Activated naive CD4-positive, alpha-beta T cell treated with anti-CD3 and anti-CD28 coated beads, Interleukin-2, amount 10 ng/mL, durations not matched to agents 5 hours and 36 hours (primary cell): ENCODE measurements around the gene ACACA. TPM values are rescaled to one million over a fixed set of nuclear protein-coding genes. Genes with fewer than 3 reads are reported as not detected.

Experiments used
- total RNA-seq, 2 experiments: library from RNA; stranded (reverse); gene quantifications; one replicate each; pipeline ENCODE4 v1.2.3, GENCODE V29; 2021

ACACA gene
- 10 to 100 TPM; 37.3 to 41.9 TPM for total RNA-seq

DNA sequence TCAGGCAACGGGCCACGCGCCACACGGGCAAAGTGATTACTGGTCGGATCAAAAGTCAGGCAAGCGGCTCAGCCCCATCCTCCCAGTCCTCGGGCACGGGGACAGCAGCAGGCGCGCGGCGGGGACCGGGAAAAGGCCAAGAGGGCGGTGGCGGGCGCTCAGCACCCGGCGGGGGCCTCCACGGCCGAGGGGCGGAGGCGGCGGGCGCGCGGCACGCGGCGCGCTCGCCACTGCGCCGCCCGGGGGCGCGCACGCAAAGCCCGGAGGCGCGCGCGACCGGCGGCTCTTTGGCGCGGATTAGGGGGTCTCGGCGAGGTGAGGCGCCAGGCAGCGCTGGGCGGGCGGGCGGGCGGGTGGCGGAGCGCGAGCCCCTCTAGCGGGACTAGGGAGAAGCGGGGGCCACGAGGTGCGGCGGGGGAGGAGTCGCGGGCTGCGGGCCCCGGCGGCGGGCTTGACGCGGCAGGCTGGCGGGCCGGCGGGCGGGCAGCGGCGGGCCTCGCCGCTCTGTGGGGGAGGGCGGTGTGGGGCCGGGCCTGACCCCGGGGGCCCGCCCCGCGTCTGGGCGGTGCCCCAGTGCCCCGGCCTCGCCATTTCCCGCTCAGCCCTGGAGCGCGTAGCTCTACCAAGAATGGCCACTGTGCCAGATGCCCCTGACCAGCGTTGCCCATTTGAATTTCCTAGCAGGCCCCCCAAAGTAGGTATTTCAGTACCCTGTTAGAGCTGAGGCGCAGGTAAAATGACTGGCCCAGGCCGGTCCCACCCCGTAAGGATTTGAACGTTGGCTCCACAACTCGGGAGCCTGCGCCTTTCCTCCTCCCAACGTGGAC lies at the start of gene ACACA, which contains the start of gene TADA2A:
Gene ACACA (minus strand): TSS at position 202 of the 827 bp plus-strand sequence. CDS start 537 bp downstream, outside the sequence.
Gene TADA2A (plus strand): TSS at position 252 of the 827 bp plus-strand sequence. CDS start 4,480 bp downstream, outside the sequence.

DNA sequence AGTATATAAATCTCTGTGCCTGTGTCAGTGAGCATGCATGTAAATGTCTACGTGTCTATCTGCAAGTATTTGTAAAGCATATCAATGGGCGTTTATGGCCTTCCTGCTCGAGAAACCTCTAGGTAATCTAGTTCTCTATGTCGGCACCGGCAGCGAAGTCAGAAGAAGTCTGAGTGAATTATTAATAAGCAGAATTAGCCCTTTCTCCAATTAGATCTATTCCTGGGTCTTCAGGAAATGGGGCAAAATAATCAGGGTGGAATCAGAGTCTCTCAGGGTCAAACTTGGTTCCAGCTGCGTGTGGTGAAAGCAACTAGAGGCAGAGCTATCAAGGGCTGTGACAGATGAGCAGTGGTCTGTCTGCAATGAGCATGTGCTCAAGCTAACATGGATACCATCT lies 30.9 kb downstream of the ACACA start, which contains the start of gene C17orf78:
Gene C17orf78 (plus strand): TSS at position 280 of the 400 bp plus-strand sequence. CDS start 108 bp downstream, at position 388.

Other genes with a start within 250 kb of the ACACA start
- gene C17orf78, start 30.9 kb downstream of the ACACA start, total RNA-seq, result not detected
- 10 to 100 TPM; 41.8 to 44.6 TPM for gene TADA2A, start 50 bp upstream of the ACACA start, total RNA-seq
- gene DUSP14, start 83.1 kb upstream of the ACACA start, total RNA-seq, result 10 to 100 TPM; 10.1 to 11.7 TPM
- gene SYNRG, start 202.6 kb upstream of the ACACA start, total RNA-seq, result 100 to 1,000 TPM; 121 to 131 TPM
- gene DDX52, start 236.6 kb upstream of the ACACA start, total RNA-seq, result 10 to 100 TPM; 22.5 to 23.8 TPM